GM12878 (cell line): ENCODE results near the gene APOO.

ENCODE experiments used
- BMI1 ChIP-seq: fragments of 450-650 bp; IDR thresholded peaks from 2 replicates; pipeline ENCODE4 v1.6.1; 2016; ENCODE audit warnings: mild to moderate bottlenecking, moderate library complexity, borderline replicate concordance
- EP300 ChIP-seq, 2 experiments: fragments of 150-350 bp in 1 of 2; IDR thresholded peaks; 2 replicates each; pipeline ENCODE4 v1.6.1; 2011 to 2012; ENCODE audit warnings: low read depth in 2 of 2, low read length in 2 of 2, borderline replicate concordance in 1 of 2, improper control_type of control experiment in 1 of 2, inconsistent platforms in 1 of 2; ENCODE audit not compliant: control insufficient read depth in 1 of 2
- HDGF ChIP-seq: fragments of 450-650 bp; IDR thresholded peaks from 2 replicates; pipeline ENCODE4 v1.6.1; 2016; ENCODE audit warnings: antibody characterized with exemption
- IRF4 ChIP-seq: IDR thresholded peaks from 2 replicates; pipeline ENCODE4 v1.6.1; 2011; ENCODE audit warnings: low read depth, low read length
- MYC ChIP-seq: IDR thresholded peaks from 2 replicates; pipeline ENCODE4 v1.6.1; 2011; ENCODE audit warnings: mild to moderate bottlenecking, low read length, moderate library complexity, inconsistent platforms; ENCODE audit not compliant: insufficient read depth, insufficient replicate concordance, insufficient read length, severe bottlenecking
- TCF12 ChIP-seq: IDR thresholded peaks from 2 replicates; pipeline ENCODE4 v1.6.1; 2011; ENCODE audit warnings: low read depth, mild to moderate bottlenecking, low read length
- TF ChIP-seq, protein P1 (sequence below): IDR thresholded peaks from 2 replicates; pipeline ENCODE4 v1.6.1; 2012; ENCODE audit warnings: improper control_type of control experiment, low read depth, low read length; ENCODE audit not compliant: insufficient replicate concordance

DNA sequence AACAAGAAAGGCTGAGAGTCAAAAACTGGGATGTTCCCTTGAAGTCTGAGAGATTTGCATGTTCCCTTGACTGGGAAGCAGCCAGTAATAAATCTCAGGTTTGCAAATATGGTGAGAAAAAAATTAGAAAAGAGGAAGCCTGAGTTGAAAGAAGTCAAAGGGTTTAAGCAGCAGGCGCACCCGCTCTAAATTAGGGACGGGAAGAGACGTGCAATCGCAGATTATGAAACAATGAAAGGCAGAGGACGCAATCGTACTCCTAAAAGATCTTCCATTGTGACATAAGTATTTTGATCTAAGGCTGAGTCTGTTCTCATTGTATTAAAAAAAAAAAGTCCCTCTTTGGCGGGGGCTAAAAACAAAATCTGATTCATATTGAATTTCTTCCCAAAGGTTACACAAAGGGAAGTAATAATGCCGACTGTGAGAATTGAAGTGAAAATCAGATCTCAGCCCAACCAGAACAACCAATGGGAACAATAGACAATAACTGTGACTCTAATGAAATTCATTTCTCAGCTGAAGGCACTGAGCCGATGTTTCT lies 96.6 kb downstream of the APOO start:
- TF ChIP-seq HDGF (no peak), TCF12 (no peak), IRF4 (no peak), EP300 (IDR thresholded peaks at IDR 0.05; ENCODE audit: borderline replicate concordance in 1 of 2, control insufficient read depth in 1 of 2, low read depth in 2 of 2, low read length in 2 of 2) (no peak), BMI1 (no peak), MYC (no peak)
- TF ChIP-seq, protein P1, sequence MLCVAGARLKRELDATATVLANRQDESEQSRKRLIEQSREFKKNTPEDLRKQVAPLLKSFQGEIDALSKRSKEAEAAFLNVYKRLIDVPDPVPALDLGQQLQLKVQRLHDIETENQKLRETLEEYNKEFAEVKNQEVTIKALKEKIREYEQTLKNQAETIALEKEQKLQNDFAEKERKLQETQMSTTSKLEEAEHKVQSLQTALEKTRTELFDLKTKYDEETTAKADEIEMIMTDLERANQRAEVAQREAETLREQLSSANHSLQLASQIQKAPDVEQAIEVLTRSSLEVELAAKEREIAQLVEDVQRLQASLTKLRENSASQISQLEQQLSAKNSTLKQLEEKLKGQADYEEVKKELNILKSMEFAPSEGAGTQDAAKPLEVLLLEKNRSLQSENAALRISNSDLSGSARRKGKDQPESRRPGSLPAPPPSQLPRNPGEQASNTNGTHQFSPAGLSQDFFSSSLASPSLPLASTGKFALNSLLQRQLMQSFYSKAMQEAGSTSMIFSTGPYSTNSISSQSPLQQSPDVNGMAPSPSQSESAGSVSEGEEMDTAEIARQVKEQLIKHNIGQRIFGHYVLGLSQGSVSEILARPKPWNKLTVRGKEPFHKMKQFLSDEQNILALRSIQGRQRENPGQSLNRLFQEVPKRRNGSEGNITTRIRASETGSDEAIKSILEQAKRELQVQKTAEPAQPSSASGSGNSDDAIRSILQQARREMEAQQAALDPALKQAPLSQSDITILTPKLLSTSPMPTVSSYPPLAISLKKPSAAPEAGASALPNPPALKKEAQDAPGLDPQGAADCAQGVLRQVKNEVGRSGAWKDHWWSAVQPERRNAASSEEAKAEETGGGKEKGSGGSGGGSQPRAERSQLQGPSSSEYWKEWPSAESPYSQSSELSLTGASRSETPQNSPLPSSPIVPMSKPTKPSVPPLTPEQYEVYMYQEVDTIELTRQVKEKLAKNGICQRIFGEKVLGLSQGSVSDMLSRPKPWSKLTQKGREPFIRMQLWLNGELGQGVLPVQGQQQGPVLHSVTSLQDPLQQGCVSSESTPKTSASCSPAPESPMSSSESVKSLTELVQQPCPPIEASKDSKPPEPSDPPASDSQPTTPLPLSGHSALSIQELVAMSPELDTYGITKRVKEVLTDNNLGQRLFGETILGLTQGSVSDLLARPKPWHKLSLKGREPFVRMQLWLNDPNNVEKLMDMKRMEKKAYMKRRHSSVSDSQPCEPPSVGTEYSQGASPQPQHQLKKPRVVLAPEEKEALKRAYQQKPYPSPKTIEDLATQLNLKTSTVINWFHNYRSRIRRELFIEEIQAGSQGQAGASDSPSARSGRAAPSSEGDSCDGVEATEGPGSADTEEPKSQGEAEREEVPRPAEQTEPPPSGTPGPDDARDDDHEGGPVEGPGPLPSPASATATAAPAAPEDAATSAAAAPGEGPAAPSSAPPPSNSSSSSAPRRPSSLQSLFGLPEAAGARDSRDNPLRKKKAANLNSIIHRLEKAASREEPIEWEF, result no peak
